Activated CD4-positive, CD25-positive, alpha-beta regulatory T cell treated with anti-CD3 and anti-CD28 coated beads, Interleukin-2, amount 50 U/mL, for 72 hours (primary cell): ENCODE results near the gene PARD6B.

Experiments used
- DNase-seq: peaks from one replicate; pipeline ENCODE4 v3.0.0; 2021

PARD6B gene

DNA sequence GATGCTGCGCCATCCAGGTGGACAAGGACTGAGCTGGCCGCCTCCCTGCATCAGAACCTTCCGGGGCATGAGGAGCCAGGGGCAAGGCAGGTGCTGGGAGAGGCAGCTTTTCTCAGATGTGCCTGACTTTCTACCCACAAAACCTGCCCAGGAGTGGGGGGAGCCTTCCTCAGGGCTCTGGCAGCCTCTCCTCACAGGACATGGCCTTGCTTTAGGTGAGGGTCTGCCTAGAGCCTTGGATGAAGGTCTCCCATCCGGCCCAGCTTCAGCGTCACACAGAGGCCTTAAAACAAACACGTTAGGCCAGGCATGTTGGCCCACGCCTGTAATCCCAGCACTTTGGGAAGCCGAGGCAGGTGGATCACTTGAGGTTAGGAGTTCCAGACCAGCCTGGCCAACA is 70.9 kb downstream of the PARD6B start:
- DNase-seq, result no peak

DNA sequence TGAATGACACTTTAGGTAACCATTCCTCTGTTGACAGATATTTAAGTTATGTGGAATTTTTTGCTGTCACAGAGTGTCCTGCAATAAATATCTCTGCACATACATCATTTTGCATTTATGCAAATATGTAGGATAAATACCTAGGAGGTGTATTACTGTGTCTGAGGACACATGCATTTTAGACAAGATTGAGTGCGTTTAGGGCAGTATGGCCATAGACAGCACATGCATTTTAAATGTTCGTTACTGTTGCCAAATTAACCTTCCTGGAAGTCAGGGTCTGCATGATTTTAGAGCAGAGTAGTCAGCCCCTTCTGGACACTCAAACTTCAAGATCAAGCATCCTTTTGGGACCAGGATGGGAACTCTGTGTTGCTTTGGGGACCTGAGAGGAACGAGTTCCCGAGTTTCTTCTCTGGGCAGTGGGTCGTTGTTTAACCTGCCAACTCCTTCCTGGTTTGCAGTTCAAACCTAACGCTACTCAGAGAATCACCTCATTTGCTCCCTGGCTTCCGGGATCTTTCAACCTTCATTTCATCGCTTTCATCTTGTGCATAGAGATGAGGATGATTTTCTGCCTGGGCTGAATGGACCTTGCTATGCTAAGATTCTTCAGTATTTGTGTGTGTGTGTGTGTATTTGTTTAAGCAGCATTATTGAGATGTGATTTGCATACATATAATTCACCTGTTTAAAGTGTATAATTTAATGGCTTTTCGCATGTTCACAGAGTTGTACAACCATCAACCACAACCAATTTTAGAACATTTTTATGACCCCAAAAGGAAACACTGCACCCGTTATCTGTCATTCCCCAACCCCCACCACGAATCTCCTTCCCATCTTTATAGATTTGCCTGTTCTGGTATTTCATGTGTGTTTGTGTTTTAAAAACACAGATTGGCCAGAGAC is 73.3 kb downstream of the PARD6B start:
- DNase-seq, result no peak

DNA sequence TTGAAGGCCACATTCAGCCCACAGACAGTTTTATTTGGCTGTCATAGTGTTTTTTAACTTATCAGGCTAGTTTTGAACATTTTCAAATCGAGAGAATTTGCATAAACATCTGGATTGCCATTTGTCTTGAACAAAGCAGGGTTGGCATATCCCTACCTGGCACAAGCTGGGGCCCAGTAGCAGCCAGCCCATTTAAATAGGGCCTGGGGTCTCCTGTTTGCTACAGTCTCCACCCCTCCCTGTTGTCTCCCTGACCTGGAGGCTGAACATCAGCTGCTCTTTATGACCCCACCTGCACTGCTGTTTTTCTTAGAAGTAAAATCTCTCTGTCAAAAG is 73.9 kb downstream of the PARD6B start:
- DNase-seq, result no peak

DNA sequence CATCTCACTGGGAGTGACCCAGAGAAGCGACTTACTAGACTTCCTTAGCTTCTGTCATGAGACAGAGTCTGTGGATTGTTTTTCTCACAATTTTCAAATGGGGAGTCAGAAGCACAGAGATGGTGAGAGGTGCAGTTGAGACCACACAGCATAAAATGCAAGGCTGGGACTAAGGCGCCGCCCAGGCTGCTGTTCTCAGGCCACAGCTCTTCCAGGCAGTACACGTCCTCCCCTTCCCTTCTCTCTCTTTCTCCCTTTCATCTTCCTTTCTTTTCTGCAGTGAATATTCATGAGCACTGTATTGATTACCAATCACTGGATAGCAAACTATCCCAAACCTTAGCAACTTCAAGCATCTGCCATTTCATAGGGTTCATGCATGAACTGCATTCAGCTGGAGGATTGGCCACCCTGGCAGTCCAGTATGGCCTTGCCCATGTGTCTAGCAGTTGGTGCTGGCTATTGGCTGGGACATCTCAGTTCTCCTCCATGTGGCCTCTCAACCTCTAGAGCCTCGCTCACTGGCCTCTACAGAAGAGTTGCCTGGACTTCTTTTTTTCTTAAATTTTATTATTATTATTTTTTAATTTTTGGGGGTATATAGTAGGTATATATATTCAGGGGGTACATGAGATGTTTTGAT is 74.9 kb downstream of the PARD6B start:
- DNase-seq, result no peak
